Keratinocyte (primary cell): Measurements from ENCODE around the gene UNC13A.

Source experiments
- CTCF ChIP-seq, 3 experiments: IDR thresholded peaks in 1 of 3; conservative IDR thresholded peaks in 1 of 3; optimal IDR thresholded peaks in 1 of 3; 2 replicates in 2 of 3; 3 replicates in 1 of 3; pipeline versions ENCODE3 to v1.5.1; 2011; ENCODE audit warnings: low read length in 3 of 3, mild to moderate bottlenecking in 3 of 3, moderate library complexity in 2 of 3, control low read depth in 1 of 3, inconsistent platforms in 1 of 3; ENCODE audit not compliant: insufficient read depth in 2 of 3; ENCODE audit errors: extremely low read depth in 1 of 3
- EZH2 ChIP-seq: IDR thresholded peaks from one replicate; pipeline ENCODE4 v1.6.1; 2012; ENCODE audit warnings: inconsistent platforms, mild to moderate bottlenecking, low read length, moderate library complexity

- TF ChIP-seq CTCF (optimal IDR thresholded peaks at IDR 0.05 in 1 of 3, IDR thresholded peaks at IDR 0.05 in 1 of 3, conservative IDR thresholded peaks at IDR 0.05 in 1 of 3; ENCODE audit: extremely low read depth in 1 of 3, insufficient read depth in 2 of 3, low read length in 3 of 3) = no peak
- TF ChIP-seq EZH2 = no peak
Measured at GRCh38 chr19:17682273-17682672, 5.9 kb downstream of the UNC13A start.
